Measurements from ENCODE around the gene OR2AT4.

OR2AT4 gene

DNA sequence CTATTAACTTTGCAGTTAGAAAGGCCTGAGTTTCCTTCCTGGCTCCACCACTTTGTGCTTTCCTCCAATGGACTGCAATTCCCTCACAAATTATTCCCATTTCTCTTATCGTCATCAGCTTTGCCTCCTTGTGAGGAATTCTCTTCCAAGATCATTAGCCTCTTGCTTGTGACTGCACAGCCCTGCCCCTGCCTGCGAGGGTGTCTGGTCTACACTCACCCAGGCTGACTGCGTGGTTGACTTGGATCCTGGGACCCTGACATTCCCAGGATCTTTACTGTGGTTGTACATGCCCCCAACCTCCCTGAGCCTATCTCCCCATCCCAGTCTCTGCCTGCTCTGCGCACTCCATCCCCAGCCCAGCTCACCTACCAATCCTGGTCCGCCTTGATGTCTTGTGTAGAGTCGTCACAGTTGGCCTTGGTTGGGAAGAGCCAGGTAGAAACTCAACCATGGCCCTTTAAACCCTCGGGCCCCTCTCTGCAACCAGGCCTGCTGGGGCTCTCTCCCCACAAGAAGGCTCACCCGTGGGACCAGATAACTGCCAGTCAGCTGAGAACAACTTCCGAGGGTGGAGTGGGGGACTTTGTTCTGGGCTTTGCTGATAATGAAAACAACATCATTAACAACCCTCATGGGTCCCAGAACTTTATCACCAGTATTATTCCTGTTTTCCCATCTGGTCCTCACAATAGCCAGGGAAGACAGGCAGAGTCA lies at the start of gene OR2AT4:
Gene OR2AT4, minus strand, starts transcription at position 421 of the 717 bp plus-strand sequence.
- H3K27ac Mint-ChIP-seq, result no peak within 1 kb of the TSS
- H3K4me1 Mint-ChIP-seq, result peaks cover 7 to 11% of the 10 kb centered on the region in 2 donors
- H3K36me3 Mint-ChIP-seq, result no peaks in the 10 kb centered on the region
- H3K9me3 Mint-ChIP-seq, result peaks cover 0 to 3% of the 10 kb centered on the region in 2 donors
- no peak within 1 kb of the TSS for H3K4me3 Mint-ChIP-seq
- DNase-seq, result no peak
- no peak for ATAC-seq (replicated peaks)
- peaks cover 28 to 44% of the 10 kb centered on the region in 2 donors for H3K27me3 Mint-ChIP-seq

DNA sequence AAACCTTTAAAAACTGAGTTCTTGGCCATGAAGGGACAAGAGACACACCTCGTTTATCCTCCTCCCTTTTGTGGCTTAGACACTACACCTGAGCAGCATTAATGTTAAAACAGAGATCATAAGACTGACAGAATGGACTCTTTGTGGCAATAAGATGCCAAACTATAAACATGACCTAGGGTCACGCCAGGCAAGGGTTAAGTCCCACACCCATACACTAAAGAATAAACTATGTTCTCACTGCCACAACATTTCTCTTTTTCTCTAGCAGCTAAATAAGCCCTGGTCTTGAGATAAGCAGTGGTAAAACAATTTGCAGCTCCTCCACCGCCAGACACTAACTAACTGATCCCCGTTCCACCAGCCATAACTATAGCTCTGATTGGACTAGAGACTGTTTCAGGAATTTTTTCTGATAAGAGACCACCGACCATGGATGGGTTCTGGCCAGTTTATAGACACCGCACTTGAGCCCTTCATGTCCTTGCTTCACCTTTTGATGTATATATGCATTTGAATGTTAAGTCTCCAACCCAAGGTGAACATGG lies 49.4 kb upstream of the OR2AT4 start:
- no peak overlapping the region for H3K4me3 Mint-ChIP-seq
- peaks cover 20 to 22% of the 10 kb centered on the region in 2 donors for H3K4me1 Mint-ChIP-seq
- peaks cover 14 to 16% of the 10 kb centered on the region in 2 donors for H3K27me3 Mint-ChIP-seq
- H3K9me3 Mint-ChIP-seq, result no peaks in the 10 kb centered on the region
- DNase-seq (no peak), ATAC-seq (replicated peaks) (no peak)
- no peaks in the 10 kb centered on the region for H3K36me3 Mint-ChIP-seq
- no peak overlapping the region for H3K27ac Mint-ChIP-seq

DNA sequence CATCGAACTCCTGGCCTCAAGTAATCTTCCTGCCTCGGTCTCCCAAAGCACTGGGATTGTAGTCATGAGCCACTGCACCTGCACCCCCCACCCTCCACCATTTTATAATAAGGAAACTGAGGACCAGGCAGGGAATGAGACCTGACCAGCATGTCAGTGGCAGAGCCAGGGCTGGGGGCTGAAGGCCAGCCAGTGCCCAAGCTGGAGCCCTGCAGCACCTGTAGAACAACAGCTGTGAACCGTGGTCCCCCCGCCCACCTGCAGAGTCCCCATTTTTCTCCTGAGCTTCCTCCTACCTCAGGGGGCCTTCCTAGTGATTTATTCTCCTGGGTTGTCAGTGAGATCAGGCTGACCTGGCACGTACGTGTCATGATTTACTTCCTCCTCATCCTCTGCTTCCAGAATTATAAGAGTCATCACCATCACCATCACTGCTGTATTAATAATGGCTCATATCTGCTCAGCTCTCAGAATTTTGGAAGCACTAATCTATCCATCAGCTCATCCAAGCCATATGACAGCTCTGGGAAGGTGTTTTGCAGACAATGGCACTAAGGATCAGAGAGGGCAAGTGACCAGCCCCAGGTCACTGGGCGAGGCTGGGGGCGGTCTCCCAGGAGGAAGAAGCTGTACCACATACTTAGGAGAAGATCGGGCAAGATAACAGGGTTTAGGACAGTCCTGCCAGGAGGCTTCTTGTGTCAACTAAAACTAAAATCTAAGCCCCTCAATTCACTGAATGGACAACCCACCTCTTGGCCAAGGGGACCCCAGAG lies 48.7 kb upstream of the OR2AT4 start:
- Mint-ChIP-seq H3K36me3 (no peaks in the 10 kb centered on the region), H3K4me1 (peaks cover 21 to 22% of the 10 kb centered on the region in 2 donors)

DNA sequence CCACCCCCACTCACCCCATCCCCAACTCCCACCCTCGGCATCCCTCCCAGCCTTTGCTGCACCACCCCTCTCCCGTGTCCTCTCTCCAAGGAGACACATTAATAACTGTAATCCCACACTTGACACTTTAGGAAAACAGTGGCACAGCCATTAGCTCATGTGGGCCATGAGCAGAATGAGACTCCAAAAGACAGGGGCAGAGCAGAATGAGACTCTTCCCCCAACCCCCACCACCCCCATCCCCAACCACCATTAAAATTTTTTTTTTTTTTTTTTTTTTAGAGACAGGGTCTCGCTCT lies 48.0 kb upstream of the OR2AT4 start:
- no peak overlapping the region for H3K27ac Mint-ChIP-seq
- H3K4me3 Mint-ChIP-seq, result no peak overlapping the region
- H3K36me3 Mint-ChIP-seq, result no peaks in the 10 kb centered on the region
- DNase-seq (no peak), ATAC-seq (replicated peaks) (no peak)
- no peaks in the 10 kb centered on the region for H3K9me3 Mint-ChIP-seq
- peaks cover 21 to 22% of the 10 kb centered on the region in 2 donors for H3K4me1 Mint-ChIP-seq
- H3K27me3 Mint-ChIP-seq, result peaks cover 10 to 14% of the 10 kb centered on the region in 2 donors

More for the DNA sequence above, 48.7 kb upstream of the OR2AT4 start:
- H3K4me3 Mint-ChIP-seq, result no peak overlapping the region
- ATAC-seq (replicated peaks) (no peak), DNase-seq (no peak)
- H3K27ac Mint-ChIP-seq, result no peak overlapping the region
- H3K27me3 Mint-ChIP-seq, result peaks cover 11 to 13% of the 10 kb centered on the region in 2 donors
- no peaks in the 10 kb centered on the region for H3K9me3 Mint-ChIP-seq

DNA sequence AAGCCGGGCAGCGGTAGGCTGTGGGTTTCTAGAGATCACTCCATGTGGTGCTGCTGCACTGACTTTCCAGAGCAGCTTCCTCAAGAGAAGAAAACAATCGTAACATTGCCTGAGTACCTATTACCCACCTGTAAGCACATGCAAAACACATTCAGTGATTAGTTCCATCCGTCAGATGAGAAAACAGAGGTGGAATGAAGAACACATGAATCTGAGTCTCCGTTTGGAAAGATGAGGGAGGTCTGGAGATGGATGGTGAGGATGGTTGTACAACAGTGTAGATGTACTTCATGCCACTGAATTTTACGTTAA lies 46.7 kb upstream of the OR2AT4 start:
- DNase-seq, result no peak
- Mint-ChIP-seq H3K27me3 (peaks cover 16 to 22% of the 10 kb centered on the region in 2 donors), H3K27ac (no peak overlapping the region), H3K36me3 (no peaks in the 10 kb centered on the region), H3K4me1 (peaks cover 21 to 22% of the 10 kb centered on the region in 2 donors), H3K4me3 (no peak overlapping the region), H3K9me3 (no peaks in the 10 kb centered on the region)
- ATAC-seq (replicated peaks), result no peak

DNA sequence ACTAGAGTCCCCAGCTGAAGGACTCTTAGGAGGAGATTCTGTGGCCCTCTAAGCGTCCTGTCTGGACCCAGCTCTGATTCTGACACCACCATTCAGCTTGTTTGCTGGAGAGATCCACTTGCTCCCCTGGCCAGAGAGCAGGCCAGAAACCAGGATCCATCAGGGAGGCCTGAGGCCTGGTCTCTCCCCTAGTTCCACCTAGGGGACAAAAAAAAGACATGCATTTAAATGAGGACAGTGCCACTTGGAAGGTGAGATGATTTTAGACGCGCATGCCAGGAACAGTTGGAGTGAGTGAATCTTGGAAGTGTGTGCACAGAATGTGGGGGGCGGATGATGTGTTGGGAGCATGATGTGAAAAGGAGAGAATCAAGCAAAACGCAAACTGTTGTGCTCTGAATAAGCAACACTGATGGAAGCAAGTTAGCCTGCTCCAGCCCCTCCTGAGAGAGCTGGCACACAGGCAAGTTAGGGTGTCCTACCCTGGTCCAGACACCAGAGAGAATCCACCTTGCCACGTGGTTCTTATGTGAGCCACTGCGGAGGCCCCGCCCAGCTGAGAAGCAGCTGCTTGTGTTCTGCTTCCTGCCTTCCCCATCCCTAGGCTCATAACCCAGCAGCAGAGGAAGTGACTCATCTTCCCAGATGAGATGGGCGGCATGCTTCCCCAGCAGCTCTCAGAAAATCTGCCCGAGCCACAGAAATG lies 46.2 kb upstream of the OR2AT4 start:
- Mint-ChIP-seq H3K9me3 (no peaks in the 10 kb centered on the region), H3K36me3 (no peaks in the 10 kb centered on the region), H3K4me1 (peaks cover 19 to 22% of the 10 kb centered on the region in 2 donors), H3K27ac (no peak overlapping the region), H3K4me3 (peak overlapping the region in 1 of 2 donors; percentile 10), H3K27me3 (peaks cover 20 to 27% of the 10 kb centered on the region in 2 donors)
- DNase-seq, result peak; percentile 32
- peak; percentile 76 to 83 for ATAC-seq (replicated peaks)

DNA sequence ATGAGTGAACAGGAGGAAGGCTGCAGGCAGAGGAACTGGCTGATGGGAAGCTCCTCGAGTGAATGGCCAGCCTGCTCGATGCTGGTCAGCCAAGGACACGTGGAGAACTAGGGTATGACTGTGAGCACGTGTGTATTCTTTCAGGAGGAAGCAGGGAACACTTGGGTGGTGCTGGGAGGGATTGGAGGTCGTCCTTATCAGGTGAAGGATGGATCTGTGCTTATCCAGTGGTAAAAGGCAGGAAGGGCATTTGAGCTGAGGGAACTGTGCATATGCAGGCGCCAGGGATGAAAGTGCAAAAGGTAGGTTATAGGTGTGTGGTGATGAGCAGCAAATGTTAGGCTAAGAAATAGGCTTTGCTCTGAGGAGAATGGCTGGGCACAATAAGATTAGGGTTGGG lies 44.5 kb upstream of the OR2AT4 start:
- Mint-ChIP-seq H3K36me3 (no peaks in the 10 kb centered on the region), H3K4me1 (peaks cover 18 to 22% of the 10 kb centered on the region in 2 donors), H3K9me3 (no peaks in the 10 kb centered on the region), H3K27ac (no peak overlapping the region), H3K27me3 (peaks cover 33 to 34% of the 10 kb centered on the region in 2 donors), H3K4me3 (no peak overlapping the region)
- DNase-seq (no peak), ATAC-seq (replicated peaks) (no peak)

DNA sequence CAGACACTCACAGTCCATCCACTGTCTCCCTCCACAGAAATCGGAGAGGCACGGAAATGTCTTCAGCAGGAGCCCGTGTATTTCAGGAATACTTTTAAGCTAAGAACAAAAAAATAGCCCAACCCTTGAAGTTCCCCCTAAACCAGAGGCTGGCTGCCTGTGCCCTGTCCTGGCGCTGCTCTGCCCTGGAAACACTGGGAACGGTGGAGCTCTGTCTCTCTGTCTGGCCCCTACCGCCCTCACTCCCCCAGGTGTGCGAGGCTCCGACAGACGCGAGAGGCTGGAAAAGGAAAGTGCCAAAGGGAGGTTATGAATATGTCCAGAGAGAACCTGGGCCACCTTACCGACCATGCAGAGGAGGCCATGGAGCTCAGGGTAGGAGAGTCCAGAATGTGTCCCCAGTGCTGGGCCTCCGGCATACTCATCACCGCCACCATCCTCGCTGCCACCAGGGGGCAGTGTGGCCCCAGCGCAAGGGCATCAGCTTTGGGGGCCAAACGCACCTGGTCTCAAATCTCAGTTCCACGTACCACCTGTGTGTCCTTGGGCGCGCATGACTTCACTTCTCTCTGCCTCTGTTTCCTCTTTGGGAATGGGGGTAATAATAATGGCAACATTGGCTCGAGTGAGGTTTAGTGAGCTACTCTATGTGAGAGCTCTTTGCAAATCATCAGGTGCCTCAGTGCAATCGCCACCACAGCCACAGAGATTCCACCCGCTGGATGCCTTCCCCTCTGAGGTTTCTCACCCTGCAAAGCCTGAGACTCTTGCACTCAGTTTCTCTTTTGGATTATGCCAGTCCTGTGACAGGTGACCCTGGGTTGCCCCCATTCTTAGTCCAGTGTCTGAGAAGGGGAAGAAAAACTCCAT lies 43.8 kb upstream of the OR2AT4 start:
- Mint-ChIP-seq H3K27ac (no peak overlapping the region), H3K9me3 (no peaks in the 10 kb centered on the region), H3K36me3 (no peaks in the 10 kb centered on the region), H3K4me3 (no peak overlapping the region), H3K27me3 (peaks cover 35 to 37% of the 10 kb centered on the region in 2 donors), H3K4me1 (peaks cover 18 to 22% of the 10 kb centered on the region in 2 donors)
- peak; percentile 55 for DNase-seq
- ATAC-seq (replicated peaks), result peak; percentile 70 to 74

DNA sequence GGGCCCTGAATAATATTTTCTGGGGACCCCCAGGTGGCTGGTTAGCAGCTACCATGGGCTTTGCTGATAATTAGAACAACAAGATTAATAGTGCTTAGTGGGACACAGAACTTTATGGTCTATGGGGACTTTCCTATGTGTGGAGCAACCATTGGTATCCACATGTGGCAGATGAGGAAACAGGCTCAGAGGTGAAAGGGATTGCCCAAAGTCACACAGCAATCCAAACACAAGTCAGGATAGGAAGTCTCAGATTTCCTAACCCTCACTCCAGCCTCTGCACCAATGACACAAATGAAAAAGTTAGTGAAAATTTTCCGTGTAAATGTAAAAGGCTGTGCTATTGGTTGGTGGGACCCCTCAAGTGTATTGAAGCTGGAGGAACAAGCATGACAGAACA lies 39.0 kb upstream of the OR2AT4 start:
- Mint-ChIP-seq H3K4me3 (no peak overlapping the region), H3K27me3 (peaks cover 46 to 48% of the 10 kb centered on the region in 2 donors), H3K27ac (no peak overlapping the region), H3K9me3 (no peaks in the 10 kb centered on the region), H3K4me1 (no peaks in the 10 kb centered on the region), H3K36me3 (no peaks in the 10 kb centered on the region)
- ATAC-seq (replicated peaks) (no peak), DNase-seq (no peak)

DNA sequence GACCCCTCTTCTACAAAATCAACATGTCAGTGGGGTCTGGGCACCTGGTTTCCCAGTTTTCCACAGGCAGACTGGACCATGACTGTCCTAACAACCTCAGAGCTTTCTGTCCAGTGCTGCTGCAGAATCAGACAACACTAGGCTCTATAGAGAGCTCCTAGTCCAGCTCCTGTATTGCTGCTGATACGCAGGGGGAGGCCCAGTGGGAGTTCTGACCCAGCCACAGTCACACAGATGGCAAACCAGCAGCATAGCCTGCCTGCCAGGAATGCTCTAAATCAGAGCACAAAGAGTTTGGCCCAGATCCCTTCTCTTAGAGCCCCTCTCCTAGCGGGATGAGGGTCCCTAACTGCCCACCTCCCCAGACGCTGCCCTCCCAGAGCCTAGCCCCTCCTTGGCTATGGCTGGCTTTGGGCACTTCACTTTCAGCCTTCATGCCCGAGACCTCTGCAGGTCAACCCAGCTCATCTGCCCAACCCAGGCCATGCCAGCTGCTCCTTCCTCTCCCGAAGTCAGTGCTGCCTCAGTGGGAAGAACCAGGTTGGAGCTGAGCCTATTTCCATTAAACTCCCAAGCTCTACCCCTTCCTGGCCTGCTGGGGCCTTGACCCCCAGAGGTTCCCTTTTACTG lies 38.5 kb upstream of the OR2AT4 start:
- no peak overlapping the region for H3K27ac Mint-ChIP-seq
- ATAC-seq (replicated peaks) (no peak), DNase-seq (no peak)
- no peak overlapping the region for H3K4me3 Mint-ChIP-seq
- H3K36me3 Mint-ChIP-seq, result no peaks in the 10 kb centered on the region
- peaks cover 45 to 47% of the 10 kb centered on the region in 2 donors for H3K27me3 Mint-ChIP-seq
- H3K9me3 Mint-ChIP-seq, result no peaks in the 10 kb centered on the region
- no peaks in the 10 kb centered on the region for H3K4me1 Mint-ChIP-seq

DNA sequence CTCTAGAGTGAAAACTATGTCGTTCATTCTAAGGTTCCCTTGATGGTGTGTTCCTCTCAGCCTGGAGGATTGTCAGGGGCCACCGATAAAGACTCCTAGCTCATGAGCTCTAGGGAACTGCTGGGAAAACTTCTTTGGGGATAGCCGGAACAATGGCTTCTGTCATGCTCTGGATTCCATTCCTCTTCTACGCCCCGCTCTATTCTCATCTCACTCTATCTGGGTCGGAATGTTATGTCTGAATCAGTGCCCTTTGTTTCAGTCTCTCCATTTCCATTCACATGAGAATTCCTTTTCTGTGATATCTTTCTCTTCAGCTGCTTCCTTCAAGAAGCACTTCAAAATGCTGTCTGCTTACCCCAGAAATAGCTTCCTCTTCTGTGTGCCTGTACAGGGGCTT lies 37.3 kb upstream of the OR2AT4 start:
- peaks cover 43 to 48% of the 10 kb centered on the region in 2 donors for H3K27me3 Mint-ChIP-seq
- no peak overlapping the region for H3K27ac Mint-ChIP-seq
- no peaks in the 10 kb centered on the region for H3K4me1 Mint-ChIP-seq
- DNase-seq (no peak), ATAC-seq (replicated peaks) (no peak)
- no peaks in the 10 kb centered on the region for H3K36me3 Mint-ChIP-seq
- no peaks in the 10 kb centered on the region for H3K9me3 Mint-ChIP-seq
- H3K4me3 Mint-ChIP-seq, result no peak overlapping the region

DNA sequence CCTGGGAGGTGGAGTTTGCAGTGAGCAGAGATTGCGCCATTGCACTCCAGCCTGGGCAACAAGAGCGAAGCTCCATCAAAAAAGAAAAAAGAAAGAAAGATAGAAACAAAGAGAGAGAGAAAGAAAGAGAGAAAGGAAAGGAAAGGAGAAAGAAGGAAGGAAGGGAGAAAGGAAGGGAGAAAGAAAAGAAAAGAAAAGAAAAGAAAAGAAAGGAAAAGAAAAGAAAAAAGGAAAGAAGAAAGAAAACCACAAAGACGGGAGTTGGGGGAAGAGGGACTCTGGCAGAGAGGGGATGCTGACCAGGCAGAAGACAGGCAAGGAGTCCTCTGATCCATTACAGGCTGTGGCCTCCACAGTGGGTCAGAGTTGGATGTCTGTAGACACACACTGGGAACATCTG lies 35.4 kb upstream of the OR2AT4 start:
- no peak overlapping the region for H3K27ac Mint-ChIP-seq
- no peak for DNase-seq
- H3K27me3 Mint-ChIP-seq, result peaks cover 35 to 44% of the 10 kb centered on the region in 2 donors
- H3K4me3 Mint-ChIP-seq, result no peak overlapping the region
- H3K9me3 Mint-ChIP-seq, result no peaks in the 10 kb centered on the region
- no peak for ATAC-seq (replicated peaks)
- no peaks in the 10 kb centered on the region for H3K4me1 Mint-ChIP-seq
- H3K36me3 Mint-ChIP-seq, result no peaks in the 10 kb centered on the region

DNA sequence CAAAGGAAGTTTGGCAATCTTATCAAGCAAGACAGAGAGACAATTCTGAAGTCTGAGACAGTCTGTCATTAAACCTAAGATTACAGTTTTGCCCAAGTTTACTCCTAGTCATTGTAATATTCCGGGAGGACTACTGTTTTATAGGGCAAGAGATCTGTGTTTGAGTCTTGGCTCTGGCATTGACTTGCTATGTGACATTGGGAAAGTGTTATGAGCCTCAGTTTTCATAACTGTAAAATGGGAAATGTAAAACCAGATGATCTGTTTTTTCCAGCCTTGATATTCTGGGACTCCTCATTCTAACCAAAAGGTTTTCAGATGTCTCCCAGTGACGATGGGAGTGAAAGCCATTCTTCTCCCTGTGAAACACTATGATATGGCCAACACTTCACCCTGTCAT lies 29.9 kb upstream of the OR2AT4 start:
- DNase-seq (no peak), ATAC-seq (replicated peaks) (no peak)
- Mint-ChIP-seq H3K9me3 (peaks cover 0 to 2% of the 10 kb centered on the region in 2 donors), H3K36me3 (no peaks in the 10 kb centered on the region), H3K4me3 (no peak overlapping the region), H3K27ac (no peak overlapping the region), H3K27me3 (peaks cover 21 to 26% of the 10 kb centered on the region in 2 donors), H3K4me1 (no peaks in the 10 kb centered on the region)
